Measurements from ENCODE around the gene PRKN.
"Not testable (repeated sequence)": the region's sequence is repeated elsewhere in the genome, so short reads cannot be mapped to it uniquely, and the experiment has no call there.

Gene PRKN

GRCh38 chr6:161313940-161314509, 1413.5 kb downstream of the PRKN start:
- peaks cover 12 to 20% (median 17%) of the 10 kb centered on the region in 11 experiments; a peak in 21 of 22 replicates for H3K9me3 ChIP-seq (replicated peaks in 1 of 11)
- H3K27ac ChIP-seq: no peak overlapping the region
- H3K4me2 ChIP-seq: no peak overlapping the region
- H3K36me3 ChIP-seq: no peaks in the 10 kb centered on the region; a peak in 1 of 22 replicates
- H3K4me3 ChIP-seq: no peak overlapping the region
- H3K4me1 ChIP-seq: no peaks in the 10 kb centered on the region
- no peaks in the 10 kb centered on the region for H4K20me1 ChIP-seq
- no peaks in the 10 kb centered on the region for H3K27me3 ChIP-seq
- H3K9ac ChIP-seq: no peak overlapping the region
- no peak for TF ChIP-seq Cebpa-rat (IDR thresholded peaks at IDR 0.05)

- not testable (repeated sequence) for H3K4me3 ChIP-seq, H3K36me3 ChIP-seq, H3K4me2 ChIP-seq, H3K27me3 ChIP-seq, H3K9ac ChIP-seq, H3K4me1 ChIP-seq, H3K27ac ChIP-seq, H4K20me1 ChIP-seq
- peaks cover 12 to 20% (median 17%) of the 10 kb centered on the region in 11 experiments; a peak in 21 of 22 replicates for H3K9me3 ChIP-seq (replicated peaks in 1 of 11)
Observed at GRCh38 chr6:161313475-161313874, 1414.1 kb downstream of the PRKN start.

- H3K36me3 ChIP-seq, H4K20me1 ChIP-seq, H3K27me3 ChIP-seq, H3K4me2 ChIP-seq, H3K4me1 ChIP-seq, H3K9ac ChIP-seq, H3K27ac ChIP-seq, H3K4me3 ChIP-seq: not testable (repeated sequence)
- peaks cover 3 to 14% (median 9%) of the 10 kb centered on the region in 11 experiments; a peak in 20 of 22 replicates for H3K9me3 ChIP-seq (replicated peaks in 1 of 11)
Observed at GRCh38 chr6:161309774-161310173, 1417.8 kb downstream of the PRKN start.

- Histone ChIP-seq H3K36me3 (no peaks in the 10 kb centered on the region), H3K4me3 (no peak overlapping the region), H3K4me2 (no peak overlapping the region), H3K27ac (no peak overlapping the region), H3K9me3 (replicated peaks in 1 of 11) (no peaks in the 10 kb centered on the region; a peak in 3 of 22 replicates), H3K4me1 (no peaks in the 10 kb centered on the region), H3K9ac (no peak overlapping the region), H3K27me3 (no peaks in the 10 kb centered on the region), H4K20me1 (no peaks in the 10 kb centered on the region)
- no peak for TF ChIP-seq Cebpa-rat (IDR thresholded peaks at IDR 0.05)
Observed at GRCh38 chr6:161308075-161308655, 1419.4 kb downstream of the PRKN start.

GRCh38 chr6:161305860-161306259, 1421.7 kb downstream of the PRKN start:
- Histone ChIP-seq H3K4me2 (no peak overlapping the region), H3K9ac (no peak overlapping the region), H3K4me1 (no peaks in the 10 kb centered on the region), H3K27ac (no peak overlapping the region), H3K4me3 (no peak overlapping the region), H3K27me3 (no peaks in the 10 kb centered on the region), H3K9me3 (replicated peaks in 1 of 11) (no peaks in the 10 kb centered on the region; a peak in 3 of 22 replicates), H4K20me1 (no peaks in the 10 kb centered on the region), H3K36me3 (no peaks in the 10 kb centered on the region)
- no peak for TF ChIP-seq Cebpa-rat (IDR thresholded peaks at IDR 0.05)

GRCh38 chr6:161303628-161304340, 1423.8 kb downstream of the PRKN start:
- Histone ChIP-seq H3K9ac (no peak overlapping the region), H4K20me1 (no peaks in the 10 kb centered on the region), H3K27me3 (no peaks in the 10 kb centered on the region), H3K9me3 (replicated peaks in 1 of 11) (peaks cover 0 to 8% (median 6%) of the 10 kb centered on the region in 11 experiments; a peak in 12 of 22 replicates), H3K4me2 (no peak overlapping the region), H3K4me1 (no peaks in the 10 kb centered on the region), H3K27ac (no peak overlapping the region), H3K36me3 (no peaks in the 10 kb centered on the region), H3K4me3 (no peak overlapping the region)
- no peak for TF ChIP-seq Cebpa-rat (IDR thresholded peaks at IDR 0.05)

- Histone ChIP-seq H3K27ac (no peak overlapping the region), H3K4me1 (no peaks in the 10 kb centered on the region), H3K9me3 (replicated peaks in 1 of 11) (peaks cover 1 to 14% (median 11%) of the 10 kb centered on the region in 11 experiments; a peak in 18 of 22 replicates), H3K36me3 (no peaks in the 10 kb centered on the region), H3K27me3 (no peaks in the 10 kb centered on the region), H4K20me1 (no peaks in the 10 kb centered on the region), H3K9ac (no peak overlapping the region), H3K4me3 (no peak overlapping the region), H3K4me2 (no peak overlapping the region)
- no peak for TF ChIP-seq Cebpa-rat (IDR thresholded peaks at IDR 0.05)
Observed at GRCh38 chr6:161302949-161303348, 1424.6 kb downstream of the PRKN start.

GRCh38 chr6:161301338-161301737, 1426.2 kb downstream of the PRKN start:
- no peaks in the 10 kb centered on the region for H4K20me1 ChIP-seq
- no peak overlapping the region for H3K9ac ChIP-seq
- H3K4me1 ChIP-seq: no peaks in the 10 kb centered on the region
- no peak overlapping the region for H3K4me3 ChIP-seq
- H3K36me3 ChIP-seq: no peaks in the 10 kb centered on the region
- H3K9me3 ChIP-seq (replicated peaks in 1 of 11): peaks cover 14 to 27% (median 21%) of the 10 kb centered on the region in 11 experiments; a peak in 20 of 22 replicates
- H3K27me3 ChIP-seq: no peaks in the 10 kb centered on the region
- H3K4me2 ChIP-seq: no peak overlapping the region
- H3K27ac ChIP-seq: no peak overlapping the region
- TF ChIP-seq Cebpa-rat (IDR thresholded peaks at IDR 0.05): no peak

GRCh38 chr6:161300823-161301222, 1426.7 kb downstream of the PRKN start:
- peaks cover 19 to 32% (median 26%) of the 10 kb centered on the region in 11 experiments; a peak in 21 of 22 replicates for H3K9me3 ChIP-seq (replicated peaks in 1 of 11)
- no peak overlapping the region for H3K27ac ChIP-seq
- TF ChIP-seq Cebpa-rat (IDR thresholded peaks at IDR 0.05): no peak
- H4K20me1 ChIP-seq: no peaks in the 10 kb centered on the region
- H3K9ac ChIP-seq: no peak overlapping the region
- H3K4me2 ChIP-seq: no peak overlapping the region
- H3K27me3 ChIP-seq: no peaks in the 10 kb centered on the region
- no peak overlapping the region for H3K4me3 ChIP-seq
- no peaks in the 10 kb centered on the region for H3K36me3 ChIP-seq
- no peaks in the 10 kb centered on the region for H3K4me1 ChIP-seq
